HepG2 (cell line): ENCODE data around the gene TTC6. TPM values are rescaled to one million over a fixed set of nuclear protein-coding genes. Genes with fewer than 3 reads are reported as not detected.

Experiments
- BCL3 ChIP-seq: sonication (generic); formaldehyde crosslinking; IDR thresholded peaks from 2 replicates; pipeline ENCODE4 v1.5.1; 2020; ENCODE audit warnings: mild to moderate bottlenecking, missing genetic modification reagents, moderate library complexity
- CBX1 ChIP-seq: IDR thresholded peaks from one replicate; pipeline ENCODE4 v1.6.1; 2016; ENCODE audit warnings: antibody characterized with exemption, low read depth
- HNRNPK ChIP-seq: fragments of 200-400 bp; formaldehyde crosslinking; IDR thresholded peaks from 2 replicates; pipeline ENCODE4 v1.6.1; 2018; ENCODE audit warnings: low read length, low read depth, moderate library complexity, mild to moderate bottlenecking; ENCODE audit not compliant: poor library complexity, severe bottlenecking
- ISL2 ChIP-seq: sonication (generic); formaldehyde crosslinking; IDR thresholded peaks from 2 replicates; pipeline ENCODE4 v1.5.0; 2020; ENCODE audit warnings: missing genetic modification reagents
- PAX8 ChIP-seq: sonication (generic); formaldehyde crosslinking; IDR thresholded peaks from 2 replicates; pipeline ENCODE4 v1.8.0; 2022; ENCODE audit warnings: mild to moderate bottlenecking, missing genetic modification reagents, borderline replicate concordance
- PHF21A ChIP-seq: sonication (generic); formaldehyde crosslinking; IDR thresholded peaks from 2 replicates; pipeline ENCODE4 v1.5.0; 2020; ENCODE audit warnings: mild to moderate bottlenecking, missing genetic modification reagents
- PRDM4 ChIP-seq: sonication (generic); formaldehyde crosslinking; IDR thresholded peaks from 2 replicates; pipeline ENCODE4 v1.9.0; 2021; ENCODE audit warnings: missing genetic modification reagents, borderline replicate concordance
- RBM39 ChIP-seq: fragments of 200-400 bp; formaldehyde crosslinking; IDR thresholded peaks from one replicate; pipeline ENCODE4 v1.6.1; 2018; ENCODE audit warnings: antibody characterized with exemption, mild to moderate bottlenecking, low read depth, low read length; ENCODE audit not compliant: poor library complexity, severe bottlenecking
- TCF7L2 ChIP-seq: IDR thresholded peaks from 2 replicates; pipeline ENCODE4 v1.6.1; 2011; ENCODE audit warnings: mild to moderate bottlenecking, low read depth, low read length, moderate library complexity
- TEAD2 ChIP-seq: sonication (generic); formaldehyde crosslinking; IDR thresholded peaks from 2 replicates; pipeline ENCODE4 v1.9.0; 2021; ENCODE audit warnings: missing genetic modification reagents
- WIZ ChIP-seq: sonication (generic); formaldehyde crosslinking; IDR thresholded peaks from 2 replicates; pipeline ENCODE4 v1.5.1; 2020; ENCODE audit warnings: mild to moderate bottlenecking, missing genetic modification reagents
- ZC3H13 ChIP-seq: sonication (generic); formaldehyde crosslinking; IDR thresholded peaks from 2 replicates; pipeline ENCODE4 v1.8.1; 2023; ENCODE audit warnings: mild to moderate bottlenecking, missing genetic modification reagents, moderate library complexity
- ZEB1 ChIP-seq: IDR thresholded peaks from 2 replicates; pipeline ENCODE4 v1.6.1; 2012; ENCODE audit warnings: mild to moderate bottlenecking, low read depth, inconsistent platforms; ENCODE audit not compliant: insufficient replicate concordance
- ZNF121 ChIP-seq: sonication (generic); formaldehyde crosslinking; IDR thresholded peaks from 2 replicates; pipeline ENCODE4 v1.5.0; 2020; ENCODE audit warnings: mild to moderate bottlenecking, missing genetic modification reagents
- ZNF710 ChIP-seq: sonication (generic); formaldehyde crosslinking; IDR thresholded peaks from 2 replicates; pipeline ENCODE4 v1.5.0; 2020; ENCODE audit warnings: mild to moderate bottlenecking, missing genetic modification reagents, borderline replicate concordance
- ZNF75D ChIP-seq: sonication (generic); formaldehyde crosslinking; IDR thresholded peaks from 2 replicates; pipeline ENCODE4 v1.8.1; 2023; ENCODE audit warnings: missing genetic modification reagents, mild to moderate bottlenecking, borderline replicate concordance
- ZNF772 ChIP-seq: sonication (generic); formaldehyde crosslinking; IDR thresholded peaks from 2 replicates; pipeline ENCODE4 v1.5.0; 2020; ENCODE audit warnings: mild to moderate bottlenecking, missing genetic modification reagents
- ZNF775 ChIP-seq: sonication (generic); formaldehyde crosslinking; IDR thresholded peaks from 2 replicates; pipeline ENCODE4 v1.4.0; 2020; ENCODE audit warnings: missing genetic modification reagents, mild to moderate bottlenecking, moderate library complexity, borderline replicate concordance
- ZNF780A ChIP-seq: sonication (generic); formaldehyde crosslinking; IDR thresholded peaks from 2 replicates; pipeline ENCODE4 v1.8.0; 2022; ENCODE audit warnings: mild to moderate bottlenecking, missing genetic modification reagents, moderate library complexity
- ZNF878 ChIP-seq: sonication (generic); formaldehyde crosslinking; IDR thresholded peaks from 2 replicates; pipeline ENCODE4 v1.8.1; 2023; ENCODE audit warnings: mild to moderate bottlenecking, missing genetic modification reagents, moderate library complexity
- polyA plus RNA-seq, 8 experiments: library from polyadenylated mRNA; depleted of rRNA in 3 of 8; stranded (reverse) in 7 of 8; unstranded in 1 of 8; fragments of >200 nt; fragmentation: Illumina TruSeq in 4 of 8; extraction: Trizol in 4 of 8; gene quantifications; 2 replicates each; pipeline versions ENCODE4 v1.2.1 to v1.2.3, GENCODE V29; 2011 to 2016; ENCODE audit warnings: low read depth in 4 of 8, missing spikeins in 1 of 8, mixed read lengths in 1 of 8; ENCODE audit not compliant: insufficient read depth in 1 of 8
- total RNA-seq, 5 experiments: library from RNA; depleted of rRNA; stranded (reverse); fragments of >200 nt; fragmentation: Illumina TruSeq; extraction: Trizol; gene quantifications; 2 replicates each; pipeline ENCODE4 v1.2.3, GENCODE V29; 2016; ENCODE audit warnings: low read depth in 1 of 5
- TF ChIP-seq, protein P1 (sequence below): sonication (generic); formaldehyde crosslinking; IDR thresholded peaks from 2 replicates; pipeline ENCODE4 v1.5.0; 2020; ENCODE audit warnings: mild to moderate bottlenecking, missing genetic modification reagents

TTC6 gene
- total and polyA plus RNA-seq, 2 of the 13 experiments (the other 11 are each of a cell fraction or from before 2014, with no cell fraction given): 9.3 to 27.4 TPM

GRCh38 chr14:37602605-37603453 lies 7.4 kb downstream of the TTC6 start (continued):
- TF ChIP-seq PRDM4 (CRISPR knock-in tag): no peak
- peak; percentile 93 for TF ChIP-seq ISL2 (CRISPR knock-in tag)
- no peak for TF ChIP-seq ZEB1
- TF ChIP-seq PAX8 (CRISPR knock-in tag): no peak
- no peak for TF ChIP-seq CBX1
- no peak for TF ChIP-seq WIZ (CRISPR knock-in tag)
- TF ChIP-seq ZNF775 (CRISPR knock-in tag): no peak
- peak; percentile 96; the same call in 1 of the 2 replicates for TF ChIP-seq BCL3 (CRISPR knock-in tag)
- TF ChIP-seq ZNF121: no peak; the same call in 1 of the 2 replicates
- TF ChIP-seq PHF21A (CRISPR knock-in tag): peak; percentile 100
- TF ChIP-seq ZNF772 (CRISPR knock-in tag): peak; percentile 95
- TF ChIP-seq TCF7L2: no peak
- no peak for TF ChIP-seq ZNF780A
- TF ChIP-seq ZC3H13 (CRISPR knock-in tag): peak; percentile 51
- peak; percentile 88 for TF ChIP-seq ZNF710
- TF ChIP-seq HNRNPK: no peak
- TF ChIP-seq TEAD2 (CRISPR knock-in tag): 0 out of 2 replicates have a peak, but pooled peaks have one; percentile 68
- no peak for TF ChIP-seq RBM39
- TF ChIP-seq ZNF75D (CRISPR knock-in tag): no peak
- TF ChIP-seq ZNF878 (CRISPR knock-in tag): no peak
- TF ChIP-seq, protein P1, sequence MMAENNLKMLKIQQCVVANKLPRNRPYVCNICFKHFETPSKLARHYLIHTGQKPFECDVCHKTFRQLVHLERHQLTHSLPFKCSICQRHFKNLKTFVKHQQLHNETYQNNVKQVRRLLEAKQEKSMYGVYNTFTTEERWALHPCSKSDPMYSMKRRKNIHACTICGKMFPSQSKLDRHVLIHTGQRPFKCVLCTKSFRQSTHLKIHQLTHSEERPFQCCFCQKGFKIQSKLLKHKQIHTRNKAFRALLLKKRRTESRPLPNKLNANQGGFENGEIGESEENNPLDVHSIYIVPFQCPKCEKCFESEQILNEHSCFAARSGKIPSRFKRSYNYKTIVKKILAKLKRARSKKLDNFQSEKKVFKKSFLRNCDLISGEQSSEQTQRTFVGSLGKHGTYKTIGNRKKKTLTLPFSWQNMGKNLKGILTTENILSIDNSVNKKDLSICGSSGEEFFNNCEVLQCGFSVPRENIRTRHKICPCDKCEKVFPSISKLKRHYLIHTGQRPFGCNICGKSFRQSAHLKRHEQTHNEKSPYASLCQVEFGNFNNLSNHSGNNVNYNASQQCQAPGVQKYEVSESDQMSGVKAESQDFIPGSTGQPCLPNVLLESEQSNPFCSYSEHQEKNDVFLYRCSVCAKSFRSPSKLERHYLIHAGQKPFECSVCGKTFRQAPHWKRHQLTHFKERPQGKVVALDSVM (CRISPR knock-in tag): peak; percentile 65; the same call in 1 of the 2 replicates
